ENCODE data around the gene CARS2. TPM values are rescaled to one million over a fixed set of nuclear protein-coding genes. Genes with fewer than 3 reads are reported as not detected.

The CARS2 gene
- total and polyA plus RNA-seq, 4 experiments from 2014 or later = 36.0 to 102 (median 79.6) TPM

DNA sequence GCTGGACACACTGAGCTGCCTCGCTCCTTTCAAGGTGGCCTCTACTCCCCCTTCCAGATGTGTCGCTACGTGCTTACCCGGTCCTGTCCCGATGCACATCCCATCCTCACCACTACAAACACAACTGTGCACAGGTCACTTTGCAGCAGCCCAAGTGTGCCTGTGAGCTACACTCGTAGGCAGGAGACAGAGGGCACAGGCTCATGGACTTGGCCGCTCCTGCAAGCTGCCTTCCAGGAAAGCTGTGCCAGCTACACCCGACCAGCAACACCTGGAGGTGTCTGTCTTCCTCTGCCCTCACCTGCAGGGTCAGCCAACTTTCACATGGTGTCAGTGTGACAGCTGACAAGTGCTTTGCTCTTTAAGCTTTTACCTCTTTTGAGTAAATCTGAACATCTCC is 15.4 kb downstream of the CARS2 start:
- H3K36me3 Mint-ChIP-seq = peaks cover 16 to 41% of the 10 kb centered on the region in 2 donors
- H3K27ac ChIP-seq (ENCODE audit: low read depth, low read length) = no peak overlapping the region
- no peak overlapping the region for H3K4me3 Mint-ChIP-seq
- no peaks in the 10 kb centered on the region for H3K27me3 ChIP-seq (ENCODE audit: insufficient read depth, low read length)
- no peaks in the 10 kb centered on the region for H3K9me3 Mint-ChIP-seq
- peaks cover 0 to 9% (median 6%) of the 10 kb centered on the region in 4 donors for H3K4me1 Mint-ChIP-seq
- peaks cover 11% of the 10 kb centered on the region for H3K36me3 ChIP-seq (ENCODE audit: insufficient read depth, low read length)
- peak overlapping the region in 3 of 7 donors; percentile 17 to 51 (median 36) for H3K27ac Mint-ChIP-seq
- H3K9me3 ChIP-seq (ENCODE audit: control insufficient read depth in 1 of 2, low read length in 2 of 2) = no peaks in the 10 kb centered on the region
- intact Hi-C loops (cut with micrococcal nuclease) = no loop called here
- H3K4me1 ChIP-seq (ENCODE audit: insufficient read depth, low read length) = no peaks in the 10 kb centered on the region
- H3K27me3 Mint-ChIP-seq = no peaks in the 10 kb centered on the region
- no peak for DNase-seq
- ChIA-PET POLR2A (ENCODE audit: partially characterized antibody) (interaction anchor here (1.1 kb wide), 1 partner anchor 25 kb away, joined by 4 read pairs; no protein-coding TSS in a partner anchor), CTCF (ENCODE audit: partially characterized antibody) (interaction anchor here (0.7 kb wide), 1 partner anchor 130 kb away, joined by 3 read pairs; no protein-coding TSS in a partner anchor)
- no peak overlapping the region for H3K4me3 ChIP-seq (ENCODE audit: low read length in 2 of 2)

DNA sequence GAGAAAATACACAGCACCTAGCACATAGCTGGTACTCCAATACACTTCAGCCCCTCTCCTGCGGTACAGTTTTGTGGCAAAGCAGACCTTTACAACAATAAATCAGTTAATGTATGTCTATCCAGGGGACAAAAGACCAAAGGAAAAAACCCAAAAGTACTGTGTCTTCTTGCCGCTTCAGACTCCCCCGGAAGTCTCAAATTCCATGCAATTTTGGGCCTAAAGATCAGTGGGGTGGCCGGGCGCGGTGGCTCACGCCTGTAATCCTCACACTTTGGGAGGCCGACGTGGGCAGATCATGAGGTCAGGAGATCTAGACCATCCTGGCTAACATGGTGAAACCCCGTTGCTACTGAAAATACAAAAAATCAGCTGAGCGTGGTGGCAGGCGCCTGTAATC is 16.2 kb downstream of the CARS2 start:
- Mint-ChIP-seq H3K27me3 (no peaks in the 10 kb centered on the region), H3K27ac (peak overlapping the region in 1 of 7 donors; percentile 41), H3K4me1 (peaks cover 0 to 10% (median 7%) of the 10 kb centered on the region in 4 donors), H3K9me3 (no peaks in the 10 kb centered on the region), H3K4me3 (no peak overlapping the region), H3K36me3 (peaks cover 20 to 45% of the 10 kb centered on the region in 2 donors)
- Histone ChIP-seq H3K9me3 (ENCODE audit: control insufficient read depth in 1 of 2, low read length in 2 of 2) (no peaks in the 10 kb centered on the region), H3K27ac (ENCODE audit: low read depth, low read length) (no peak overlapping the region), H3K4me1 (ENCODE audit: insufficient read depth, low read length) (no peaks in the 10 kb centered on the region), H3K36me3 (ENCODE audit: insufficient read depth, low read length) (peaks cover 15% of the 10 kb centered on the region), H3K27me3 (ENCODE audit: insufficient read depth, low read length) (no peaks in the 10 kb centered on the region), H3K4me3 (ENCODE audit: low read length in 2 of 2) (no peak overlapping the region)
- ChIA-PET POLR2A (ENCODE audit: partially characterized antibody) (interaction anchor here (1.1 kb wide), 1 partner anchor 25 kb away, joined by 4 read pairs; no protein-coding TSS in a partner anchor), CTCF (ENCODE audit: partially characterized antibody) (interaction anchor here (0.7 kb wide), 2 partner anchors 130 to 131 kb away, joined by 3 to 4 read pairs; no protein-coding TSS in a partner anchor)
- intact Hi-C loops (cut with micrococcal nuclease) = no loop called here
- no peak for DNase-seq

- H3K9me3 Mint-ChIP-seq = no peaks in the 10 kb centered on the region
- ChIA-PET CTCF (ENCODE audit: partially characterized antibody) (interaction anchor here (0.7 kb wide), 1 partner anchor 131 kb away, joined by 4 read pairs; no protein-coding TSS in a partner anchor), POLR2A (ENCODE audit: partially characterized antibody) (no interaction called here)
- H3K27me3 Mint-ChIP-seq = no peaks in the 10 kb centered on the region
- Histone ChIP-seq H3K4me3 (ENCODE audit: low read length in 2 of 2) (no peak overlapping the region), H3K36me3 (ENCODE audit: insufficient read depth, low read length) (peaks cover 15% of the 10 kb centered on the region), H3K27ac (ENCODE audit: low read depth, low read length) (no peak overlapping the region), H3K9me3 (ENCODE audit: control insufficient read depth in 1 of 2, low read length in 2 of 2) (no peaks in the 10 kb centered on the region), H3K27me3 (ENCODE audit: insufficient read depth, low read length) (no peaks in the 10 kb centered on the region), H3K4me1 (ENCODE audit: insufficient read depth, low read length) (no peaks in the 10 kb centered on the region)
- H3K4me1 Mint-ChIP-seq = peaks cover 0 to 10% (median 7%) of the 10 kb centered on the region in 4 donors
- no peak for DNase-seq
- peaks cover 20 to 45% of the 10 kb centered on the region in 2 donors for H3K36me3 Mint-ChIP-seq
- intact Hi-C loops (cut with micrococcal nuclease) = no loop called here
- peak overlapping the region in 1 of 7 donors; percentile 74 for H3K27ac Mint-ChIP-seq
- no peak overlapping the region for H3K4me3 Mint-ChIP-seq
Measured at GRCh38 chr13:110689041-110689440, 16.9 kb downstream of the CARS2 start.

- H3K4me3 ChIP-seq (ENCODE audit: low read length in 2 of 2) = no peak overlapping the region
- H3K4me1 ChIP-seq (ENCODE audit: insufficient read depth, low read length) = no peaks in the 10 kb centered on the region
- peaks cover 11% of the 10 kb centered on the region for H3K36me3 ChIP-seq (ENCODE audit: insufficient read depth, low read length)
- Mint-ChIP-seq H3K9me3 (no peaks in the 10 kb centered on the region), H3K27ac (no peak overlapping the region), H3K36me3 (peaks cover 20 to 50% of the 10 kb centered on the region in 2 donors), H3K4me3 (no peak overlapping the region), H3K27me3 (no peaks in the 10 kb centered on the region), H3K4me1 (peaks cover 0 to 10% (median 7%) of the 10 kb centered on the region in 4 donors)
- H3K27ac ChIP-seq (ENCODE audit: low read depth, low read length) = no peak overlapping the region
- POLR2A ChIA-PET (ENCODE audit: partially characterized antibody) = interaction anchor here (1.1 kb wide), 1 partner anchor 25 kb away, joined by 3 read pairs; no protein-coding TSS in a partner anchor
- no peak for DNase-seq
- no peaks in the 10 kb centered on the region for H3K27me3 ChIP-seq (ENCODE audit: insufficient read depth, low read length)
- intact Hi-C loops (cut with micrococcal nuclease) = no loop called here
- H3K9me3 ChIP-seq (ENCODE audit: control insufficient read depth in 1 of 2, low read length in 2 of 2) = no peaks in the 10 kb centered on the region
- CTCF ChIA-PET (ENCODE audit: partially characterized antibody) = no interaction called here
Measured at GRCh38 chr13:110687736-110688135, 18.2 kb downstream of the CARS2 start.

DNA sequence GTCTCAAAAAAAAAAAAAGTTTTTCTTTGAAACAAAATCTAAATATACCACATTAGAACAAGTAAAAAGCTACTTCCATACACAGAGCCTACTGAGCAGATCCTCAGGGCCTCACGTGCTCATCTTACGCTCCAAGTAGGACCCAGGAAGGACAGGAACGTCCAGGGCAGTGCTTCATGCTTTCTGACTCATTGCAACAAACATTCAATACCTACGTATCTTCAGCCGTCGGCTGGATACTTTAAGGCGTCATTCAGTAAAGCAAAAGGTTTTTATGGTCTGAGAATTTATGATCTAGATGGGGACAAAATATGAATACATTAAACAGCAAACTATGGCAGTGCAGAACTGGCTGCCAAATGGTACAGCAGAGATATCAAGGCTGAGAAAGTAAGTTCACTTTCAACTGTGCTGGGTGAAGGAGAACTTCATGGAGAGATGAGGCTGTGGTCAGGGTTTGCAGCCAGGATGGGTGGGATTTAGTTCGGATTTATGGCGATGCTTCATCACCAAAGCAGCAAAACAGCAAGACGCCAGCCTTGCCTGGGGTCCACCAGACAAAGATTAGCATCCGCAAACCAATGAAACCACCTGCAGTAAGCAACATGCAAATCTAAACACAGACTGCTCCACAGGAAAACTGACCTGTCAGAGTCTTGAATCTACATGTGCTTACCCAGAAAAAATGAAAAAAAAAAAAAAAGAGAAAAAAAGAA is 20.5 kb downstream of the CARS2 start:
- H3K27ac ChIP-seq (ENCODE audit: low read depth, low read length) = no peak overlapping the region
- no peaks in the 10 kb centered on the region for H3K4me1 ChIP-seq (ENCODE audit: insufficient read depth, low read length)
- Mint-ChIP-seq H3K4me1 (peaks cover 0 to 12% (median 5%) of the 10 kb centered on the region in 4 donors), H3K27me3 (no peaks in the 10 kb centered on the region), H3K4me3 (no peak overlapping the region), H3K36me3 (peaks cover 28 to 59% of the 10 kb centered on the region in 2 donors), H3K9me3 (no peaks in the 10 kb centered on the region), H3K27ac (peak overlapping the region in 2 of 7 donors; percentile 30 to 34)
- H3K36me3 ChIP-seq (ENCODE audit: insufficient read depth, low read length) = peaks cover 24% of the 10 kb centered on the region
- no peaks in the 10 kb centered on the region for H3K9me3 ChIP-seq (ENCODE audit: control insufficient read depth in 1 of 2, low read length in 2 of 2)
- H3K4me3 ChIP-seq (ENCODE audit: low read length in 2 of 2) = no peak overlapping the region
- POLR2A ChIA-PET (ENCODE audit: partially characterized antibody) = no interaction called here
- intact Hi-C loops (cut with micrococcal nuclease) = no loop called here
- CTCF ChIA-PET (ENCODE audit: partially characterized antibody) = interaction anchor here (1.7 kb wide), 1 partner anchor 140 kb away, joined by 3 read pairs; no protein-coding TSS in a partner anchor
- no peak for DNase-seq
- H3K27me3 ChIP-seq (ENCODE audit: insufficient read depth, low read length) = no peaks in the 10 kb centered on the region

GRCh38 chr13:110684388-110685056 is 21.4 kb downstream of the CARS2 start:
- H3K27me3 Mint-ChIP-seq = no peaks in the 10 kb centered on the region
- ChIA-PET CTCF (ENCODE audit: partially characterized antibody) (interaction anchor here (0.8 to 4.7 kb wide), 6 partner anchors 15 to 141 kb away, joined by 3 to 80 read pairs (median 5); no protein-coding TSS in a partner anchor), POLR2A (ENCODE audit: partially characterized antibody) (interaction anchor here (2.1 kb wide), 1 partner anchor 31 kb away, joined by 20 read pairs; the partner anchor contains the start of gene ING1)
- H3K9me3 Mint-ChIP-seq = no peaks in the 10 kb centered on the region
- peaks cover 0 to 9% (median 4%) of the 10 kb centered on the region in 4 donors for H3K4me1 Mint-ChIP-seq
- no peaks in the 10 kb centered on the region for H3K27me3 ChIP-seq (ENCODE audit: insufficient read depth, low read length)
- no peaks in the 10 kb centered on the region for H3K9me3 ChIP-seq (ENCODE audit: control insufficient read depth in 1 of 2, low read length in 2 of 2)
- peaks cover 26% of the 10 kb centered on the region for H3K36me3 ChIP-seq (ENCODE audit: insufficient read depth, low read length)
- H3K4me1 ChIP-seq (ENCODE audit: insufficient read depth, low read length) = no peaks in the 10 kb centered on the region
- no peak overlapping the region for H3K4me3 Mint-ChIP-seq
- DNase-seq = no peak
- H3K4me3 ChIP-seq (ENCODE audit: low read length in 2 of 2) = no peak overlapping the region
- intact Hi-C loops (cut with micrococcal nuclease) = no loop called here
- H3K27ac ChIP-seq (ENCODE audit: low read depth, low read length) = no peak overlapping the region
- H3K36me3 Mint-ChIP-seq = peaks cover 26 to 59% of the 10 kb centered on the region in 2 donors
- no peak overlapping the region for H3K27ac Mint-ChIP-seq

DNA sequence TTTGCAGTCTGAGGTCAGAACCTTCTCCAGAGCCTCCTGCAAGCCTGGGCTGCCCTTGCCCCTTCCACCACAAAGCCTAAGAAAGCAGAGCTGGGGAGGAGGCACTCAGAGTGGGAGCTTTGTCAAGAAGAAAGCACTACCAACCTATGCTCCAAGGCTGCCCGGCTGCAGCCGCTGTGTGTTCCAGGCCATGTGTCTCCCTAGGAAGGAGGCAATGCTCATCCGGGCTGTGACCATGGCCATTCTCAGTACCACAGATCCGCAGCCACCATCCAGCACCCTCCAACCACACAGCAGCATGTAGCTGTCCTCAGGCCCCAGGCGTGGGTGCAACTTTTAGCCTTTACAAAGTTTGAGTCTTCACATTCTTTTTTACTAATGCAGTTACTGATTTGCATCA is 22.0 kb downstream of the CARS2 start:
- H3K36me3 Mint-ChIP-seq = peaks cover 26 to 58% of the 10 kb centered on the region in 2 donors
- Histone ChIP-seq H3K4me3 (ENCODE audit: low read length in 2 of 2) (no peak overlapping the region), H3K27me3 (ENCODE audit: insufficient read depth, low read length) (no peaks in the 10 kb centered on the region), H3K4me1 (ENCODE audit: insufficient read depth, low read length) (no peaks in the 10 kb centered on the region), H3K9me3 (ENCODE audit: control insufficient read depth in 1 of 2, low read length in 2 of 2) (no peaks in the 10 kb centered on the region), H3K27ac (ENCODE audit: low read depth, low read length) (no peak overlapping the region), H3K36me3 (ENCODE audit: insufficient read depth, low read length) (peaks cover 26% of the 10 kb centered on the region)
- intact Hi-C loops (cut with micrococcal nuclease) = loop anchor here (1.0 kb wide), 2 partner anchors 30 to 135 kb away; no protein-coding TSS in a partner anchor
- H3K27ac Mint-ChIP-seq = no peak overlapping the region
- DNase-seq = no peak
- peaks cover 0 to 8% (median 3%) of the 10 kb centered on the region in 4 donors for H3K4me1 Mint-ChIP-seq
- H3K9me3 Mint-ChIP-seq = no peaks in the 10 kb centered on the region
- no peaks in the 10 kb centered on the region for H3K27me3 Mint-ChIP-seq
- ChIA-PET CTCF (ENCODE audit: partially characterized antibody) (interaction anchor here (0.8 to 4.7 kb wide), 13 partner anchors 14 to 149 kb away, joined by 3 to 80 read pairs (median 4); partner anchors contain the start of gene CARS2), POLR2A (ENCODE audit: partially characterized antibody) (interaction anchor here (2.1 kb wide), 1 partner anchor 31 kb away, joined by 20 read pairs; the partner anchor contains the start of gene ING1)
- no peak overlapping the region for H3K4me3 Mint-ChIP-seq

All from CD4-positive, alpha-beta memory T cell (primary cell).